ENCODE data around the gene PDZD2.

DNA sequence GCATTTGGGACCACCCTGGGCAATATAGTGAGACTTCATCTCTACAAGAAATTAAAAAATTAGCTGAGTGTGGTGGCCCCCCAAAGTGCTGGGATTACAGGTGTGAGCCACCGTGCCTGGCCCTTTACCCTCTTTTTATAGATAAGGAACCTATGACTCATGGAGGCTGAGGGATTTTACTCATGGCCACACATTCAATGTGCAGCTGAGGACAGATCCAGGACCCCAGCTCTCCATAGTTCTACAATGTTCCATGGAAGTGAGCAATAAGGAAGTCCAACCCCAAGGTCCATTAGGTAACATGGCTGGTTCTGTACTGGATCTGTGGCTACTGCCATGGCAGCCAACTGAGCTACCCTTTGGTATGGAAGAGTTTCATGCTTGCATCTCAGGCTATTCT lies 25.3 kb upstream of the PDZD2 start:
- no peak for TF ChIP-seq CTCF (IDR thresholded peaks at IDR 0.05)
- TF ChIP-seq POLR2A (IDR thresholded peaks at IDR 0.05): no peak

Measured in vagina (tissue), 2 donors.